ENCODE measurements around the gene SHANK1.

SHANK1 gene

DNA sequence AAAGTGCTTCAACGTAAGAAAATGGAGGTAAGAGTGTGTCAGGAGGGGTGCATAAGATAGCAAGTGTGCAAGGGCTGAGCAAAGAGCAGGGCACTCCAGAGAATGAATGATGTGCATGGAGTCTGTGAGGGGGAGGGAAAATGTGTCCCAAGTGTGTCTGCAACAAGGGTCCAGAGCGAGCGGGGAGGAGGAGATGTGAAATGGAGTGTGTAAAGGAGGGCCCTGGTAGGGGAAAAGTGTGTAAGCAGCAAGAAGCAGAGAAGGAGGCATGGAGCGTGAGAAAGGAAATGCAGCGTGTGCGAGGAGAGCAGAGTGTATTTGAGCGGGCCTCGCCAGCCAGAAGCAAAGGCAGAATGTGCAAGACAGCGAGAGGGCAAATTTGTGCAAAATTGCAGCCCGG lies 58.6 kb downstream of the SHANK1 start:
- TF ChIP-seq SUZ12 (IDR thresholded peaks at IDR 0.05; ENCODE audit: extremely low read depth, insufficient read depth, insufficient read length), result no peak
- TF ChIP-seq ZNF274 (IDR thresholded peaks at IDR 0.05; ENCODE audit: low read depth, low read length), result no peak
- TF ChIP-seq YY1 (IDR thresholded peaks at IDR 0.05; ENCODE audit: insufficient read depth, insufficient read length), result no peak
- Histone ChIP-seq H3K36me3 (ENCODE audit: insufficient read depth, insufficient read length, low read length) (no peaks in the 10 kb centered on the region), H3K9me3 (ENCODE audit: insufficient read depth, low read length) (peaks cover 7% of the 10 kb centered on the region; the same call in 1 of the 2 replicates), H3K27me3 (ENCODE audit: insufficient read depth, insufficient read length) (no peaks in the 10 kb centered on the region), H3K9ac (ENCODE audit: insufficient read length, low read depth) (no peak overlapping the region), H3K4me3 (ENCODE audit: insufficient read length, low read depth) (no peak overlapping the region), H3K4me1 (ENCODE audit: insufficient read depth, insufficient read length) (peaks cover 7% of the 10 kb centered on the region)
- no peak for DNase-seq (ENCODE audit: low read depth, low spot score)

DNA sequence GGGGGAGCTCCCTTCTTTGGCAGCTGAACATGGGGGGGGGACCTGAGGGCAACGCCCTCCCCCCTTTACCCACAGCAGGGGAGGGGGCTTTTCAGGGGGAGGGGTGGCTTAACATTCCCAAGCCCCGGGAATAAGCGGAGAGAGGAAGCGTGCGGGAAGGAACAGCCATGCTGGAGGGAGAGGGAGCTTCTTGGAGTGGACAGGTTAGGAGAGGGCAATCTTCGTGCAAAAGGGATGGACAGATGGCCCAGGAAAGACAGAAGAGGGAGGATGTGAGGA lies 59.6 kb downstream of the SHANK1 start:
- Histone ChIP-seq H3K4me1 (ENCODE audit: insufficient read depth, insufficient read length) (peaks cover 5% of the 10 kb centered on the region), H3K9me3 (ENCODE audit: insufficient read depth, low read length) (peaks cover 9% of the 10 kb centered on the region; the same call in 1 of the 2 replicates), H3K4me3 (ENCODE audit: insufficient read length, low read depth) (no peak overlapping the region), H3K36me3 (ENCODE audit: insufficient read depth, insufficient read length, low read length) (no peaks in the 10 kb centered on the region), H3K27me3 (ENCODE audit: insufficient read depth, insufficient read length) (no peaks in the 10 kb centered on the region), H3K9ac (ENCODE audit: insufficient read length, low read depth) (peak overlapping the region; percentile 26)
- DNase-seq (ENCODE audit: low read depth, low spot score), result no peak
- TF ChIP-seq YY1 (IDR thresholded peaks at IDR 0.05; ENCODE audit: insufficient read depth, insufficient read length) (no peak), SUZ12 (IDR thresholded peaks at IDR 0.05; ENCODE audit: extremely low read depth, insufficient read depth, insufficient read length) (no peak), ZNF274 (IDR thresholded peaks at IDR 0.05; ENCODE audit: low read depth, low read length) (no peak)

DNA sequence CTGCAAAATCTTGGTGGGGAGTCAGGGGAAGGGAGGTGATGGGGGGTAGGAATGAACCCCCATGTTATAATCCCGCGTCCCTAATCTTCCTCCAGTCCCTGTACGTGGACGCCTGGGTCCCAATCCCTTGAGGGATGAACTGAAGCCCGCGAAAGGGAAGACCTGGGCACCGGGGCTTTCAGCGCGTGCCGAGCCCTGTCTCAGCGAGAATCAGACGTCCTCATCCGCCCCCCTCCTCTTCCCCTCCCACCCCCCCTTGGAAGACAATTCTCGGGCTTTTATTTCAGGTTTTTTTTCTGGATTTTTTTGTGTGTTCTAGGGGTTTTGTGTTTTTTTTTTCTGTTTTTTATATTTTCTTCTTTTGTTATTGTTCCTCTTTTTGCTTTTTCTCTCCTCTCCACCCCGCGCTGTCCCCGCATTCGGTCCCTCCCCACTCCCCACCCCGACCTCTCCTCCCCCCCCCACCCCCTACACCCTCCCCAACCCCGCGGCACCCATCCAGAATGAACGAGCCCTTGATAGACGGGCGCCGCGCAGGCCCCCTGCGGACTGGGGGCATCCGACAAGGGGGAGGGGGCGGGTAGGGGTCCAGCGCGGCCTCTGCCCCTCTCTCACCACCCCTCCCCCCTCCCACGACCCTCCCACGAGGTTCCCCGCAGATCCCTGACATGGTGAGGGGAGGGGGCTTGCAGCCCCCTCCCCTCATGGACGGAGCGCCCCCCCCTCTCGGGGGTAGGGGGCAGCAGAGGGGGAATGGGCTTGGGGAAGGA lies 60.1 kb downstream of the SHANK1 start:
- no peak for TF ChIP-seq ZNF274 (IDR thresholded peaks at IDR 0.05; ENCODE audit: low read depth, low read length)
- TF ChIP-seq SUZ12 (IDR thresholded peaks at IDR 0.05; ENCODE audit: extremely low read depth, insufficient read depth, insufficient read length), result no peak
- no peak for TF ChIP-seq YY1 (IDR thresholded peaks at IDR 0.05; ENCODE audit: insufficient read depth, insufficient read length)
- no peak for DNase-seq (ENCODE audit: low read depth, low spot score)
- peaks cover 13% of the 10 kb centered on the region; the same call in 1 of the 2 replicates for H3K9me3 ChIP-seq (ENCODE audit: insufficient read depth, low read length)
- no peaks in the 10 kb centered on the region for H3K36me3 ChIP-seq (ENCODE audit: insufficient read depth, insufficient read length, low read length)
- H3K4me1 ChIP-seq (ENCODE audit: insufficient read depth, insufficient read length), result peaks cover 5% of the 10 kb centered on the region
- peak overlapping the region; percentile 32 for H3K9ac ChIP-seq (ENCODE audit: insufficient read length, low read depth)
- no peaks in the 10 kb centered on the region for H3K27me3 ChIP-seq (ENCODE audit: insufficient read depth, insufficient read length)
- H3K4me3 ChIP-seq (ENCODE audit: insufficient read length, low read depth), result peak overlapping the region; percentile 76

DNA sequence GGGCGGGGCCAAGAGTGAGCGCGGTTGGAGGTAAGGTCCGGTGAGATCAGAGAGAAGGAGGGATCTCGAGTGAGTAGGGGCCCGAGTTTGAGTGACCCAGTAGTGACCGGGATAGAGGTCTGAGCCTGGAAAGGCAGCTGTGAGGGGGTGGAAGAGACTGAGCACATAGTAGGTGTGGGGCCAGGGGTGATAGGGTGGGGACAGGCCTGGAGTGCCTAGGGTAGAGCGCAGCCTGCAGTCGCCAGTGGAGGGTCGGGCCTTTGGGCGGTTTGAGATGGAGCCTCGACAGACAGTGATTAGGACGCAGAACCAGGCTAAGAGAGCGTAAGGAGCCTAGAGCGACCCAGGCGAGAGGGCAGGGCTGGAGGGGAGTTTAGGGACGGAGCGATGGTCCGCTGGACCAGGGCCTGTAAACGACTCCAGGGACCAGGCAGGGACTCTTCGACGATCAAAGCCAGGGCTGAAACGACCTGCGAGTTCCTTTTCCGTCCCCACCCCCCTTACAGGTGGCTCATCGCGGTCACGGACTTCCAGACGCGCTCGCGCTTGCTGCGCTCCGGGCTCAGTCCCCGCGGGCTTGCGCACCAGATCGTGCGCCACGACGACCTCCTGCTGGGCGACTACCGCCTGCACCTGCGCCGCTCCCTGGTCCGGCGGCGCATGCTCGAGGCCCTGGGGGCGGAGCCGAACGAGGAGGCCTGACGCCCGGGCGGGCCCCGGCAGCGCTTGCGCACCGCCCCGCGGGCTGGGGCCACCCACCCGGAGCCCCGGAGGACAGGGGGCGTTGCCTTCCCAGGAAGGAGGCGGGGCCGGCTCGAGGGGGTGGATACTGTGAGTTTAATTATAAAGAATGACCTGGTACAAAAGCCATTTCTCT lies 60.9 kb downstream of the SHANK1 start:
- DNase-seq (ENCODE audit: low read depth, low spot score), result peak; percentile 83
- peaks cover 6% of the 10 kb centered on the region; the same call in 1 of the 2 replicates for H3K9me3 ChIP-seq (ENCODE audit: insufficient read depth, low read length)
- H3K4me1 ChIP-seq (ENCODE audit: insufficient read depth, insufficient read length), result peaks cover 6% of the 10 kb centered on the region
- H3K9ac ChIP-seq (ENCODE audit: insufficient read length, low read depth), result peak overlapping the region; percentile 92
- no peak for TF ChIP-seq YY1 (IDR thresholded peaks at IDR 0.05; ENCODE audit: insufficient read depth, insufficient read length)
- TF ChIP-seq ZNF274 (IDR thresholded peaks at IDR 0.05; ENCODE audit: low read depth, low read length), result no peak
- no peak for TF ChIP-seq SUZ12 (IDR thresholded peaks at IDR 0.05; ENCODE audit: extremely low read depth, insufficient read depth, insufficient read length)
- H3K36me3 ChIP-seq (ENCODE audit: insufficient read depth, insufficient read length, low read length), result no peaks in the 10 kb centered on the region
- no peaks in the 10 kb centered on the region for H3K27me3 ChIP-seq (ENCODE audit: insufficient read depth, insufficient read length)
- H3K4me3 ChIP-seq (ENCODE audit: insufficient read length, low read depth), result peak overlapping the region; percentile 76

DNA sequence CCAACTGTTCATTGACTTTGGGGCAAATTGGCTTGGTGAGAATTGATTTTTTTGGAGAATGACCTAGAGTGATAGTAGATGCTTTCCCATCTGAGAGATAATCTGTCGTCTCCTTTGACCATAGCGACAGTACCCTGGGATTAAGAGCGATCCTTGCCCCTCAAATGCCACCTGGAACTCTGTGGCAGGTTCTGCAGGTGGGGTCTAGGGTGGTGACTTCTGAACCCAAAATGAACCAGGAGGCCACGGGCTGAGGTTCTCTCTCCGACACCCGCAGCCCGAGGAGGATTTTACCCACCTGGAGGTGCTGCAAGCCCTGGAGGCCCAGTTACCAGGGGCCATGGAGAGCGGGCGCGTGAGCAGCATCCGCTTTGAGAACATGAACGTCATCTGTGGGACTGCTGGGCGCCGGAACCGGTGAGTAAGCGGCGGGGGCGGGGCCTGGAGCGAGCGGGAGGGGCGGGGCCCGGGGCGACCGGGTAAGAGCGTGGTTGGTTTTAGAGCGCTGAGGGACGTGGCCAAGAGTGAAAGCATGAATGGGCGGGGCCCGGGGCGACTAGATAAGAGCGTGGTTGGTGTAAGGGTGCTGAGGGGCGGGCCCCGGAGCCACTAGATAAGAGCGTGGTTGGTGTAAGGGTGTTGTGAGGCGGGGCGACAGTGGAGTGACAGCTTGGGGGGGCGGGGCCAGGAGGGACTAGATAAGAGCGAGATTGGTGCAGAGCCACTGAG lies 61.7 kb downstream of the SHANK1 start:
- Histone ChIP-seq H3K9me3 (ENCODE audit: insufficient read depth, low read length) (peaks cover 6% of the 10 kb centered on the region; the same call in 1 of the 2 replicates), H3K4me3 (ENCODE audit: insufficient read length, low read depth) (peak overlapping the region; percentile 65), H3K4me1 (ENCODE audit: insufficient read depth, insufficient read length) (peaks cover 7% of the 10 kb centered on the region), H3K27me3 (ENCODE audit: insufficient read depth, insufficient read length) (no peaks in the 10 kb centered on the region), H3K9ac (ENCODE audit: insufficient read length, low read depth) (peak overlapping the region; percentile 84), H3K36me3 (ENCODE audit: insufficient read depth, insufficient read length, low read length) (no peaks in the 10 kb centered on the region)
- peak; percentile 97 for DNase-seq (ENCODE audit: low read depth, low spot score)
- no peak for TF ChIP-seq ZNF274 (IDR thresholded peaks at IDR 0.05; ENCODE audit: low read depth, low read length)
- no peak for TF ChIP-seq SUZ12 (IDR thresholded peaks at IDR 0.05; ENCODE audit: extremely low read depth, insufficient read depth, insufficient read length)
- TF ChIP-seq YY1 (IDR thresholded peaks at IDR 0.05; ENCODE audit: insufficient read depth, insufficient read length), result no peak

DNA sequence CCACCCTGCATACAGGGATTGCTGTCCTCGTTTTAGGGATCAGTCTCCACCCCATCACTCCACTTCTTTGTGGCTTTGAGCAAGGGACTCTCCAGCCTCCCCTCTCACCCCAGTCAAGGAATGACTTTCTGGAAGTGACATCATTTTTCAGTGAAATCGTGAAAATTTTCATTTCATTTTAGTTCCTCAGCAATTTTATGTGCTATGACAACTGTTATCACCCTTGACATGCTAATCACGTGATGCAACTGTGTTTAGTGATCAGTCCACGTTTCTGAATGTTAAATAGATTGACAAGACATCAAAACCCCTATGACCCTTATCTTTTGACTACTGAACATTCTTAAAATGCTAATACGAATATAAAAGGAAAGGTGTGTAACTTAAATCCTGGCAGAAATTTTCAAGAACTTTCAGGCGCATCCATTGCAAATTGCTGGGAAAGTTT lies 62.4 kb downstream of the SHANK1 start:
- DNase-seq (ENCODE audit: low read depth, low spot score), result no peak
- no peaks in the 10 kb centered on the region for H3K27me3 ChIP-seq (ENCODE audit: insufficient read depth, insufficient read length)
- H3K36me3 ChIP-seq (ENCODE audit: insufficient read depth, insufficient read length, low read length), result no peaks in the 10 kb centered on the region
- peaks cover 6% of the 10 kb centered on the region; the same call in 1 of the 2 replicates for H3K9me3 ChIP-seq (ENCODE audit: insufficient read depth, low read length)
- no peak for TF ChIP-seq ZNF274 (IDR thresholded peaks at IDR 0.05; ENCODE audit: low read depth, low read length)
- TF ChIP-seq SUZ12 (IDR thresholded peaks at IDR 0.05; ENCODE audit: extremely low read depth, insufficient read depth, insufficient read length), result no peak
- no peak for TF ChIP-seq YY1 (IDR thresholded peaks at IDR 0.05; ENCODE audit: insufficient read depth, insufficient read length)
- peaks cover 5% of the 10 kb centered on the region for H3K4me1 ChIP-seq (ENCODE audit: insufficient read depth, insufficient read length)
- H3K9ac ChIP-seq (ENCODE audit: insufficient read length, low read depth), result no peak overlapping the region
- H3K4me3 ChIP-seq (ENCODE audit: insufficient read length, low read depth), result peak overlapping the region; percentile 65

Measured in NT2/D1 (cell line).